H1 (cell line): ENCODE data around the gene FAM221B. TPM values are rescaled to one million over a fixed set of nuclear protein-coding genes. Genes with fewer than 3 reads are reported as not detected.

Source experiments
- CHD1 ChIP-seq: IDR thresholded peaks from 2 replicates; pipeline ENCODE4 v1.6.1; 2012; ENCODE audit warnings: low read depth, low read length, improper control_type of control experiment
- CTBP2 ChIP-seq: IDR thresholded peaks from 2 replicates; pipeline ENCODE4 v1.7.0; 2011; ENCODE audit warnings: borderline replicate concordance, mild to moderate bottlenecking, moderate library complexity, mixed read lengths, low read length; ENCODE audit not compliant: insufficient read depth, insufficient read length
- GABPA ChIP-seq: IDR thresholded peaks from 2 replicates; pipeline ENCODE4 v1.6.1; 2011; ENCODE audit warnings: mild to moderate bottlenecking, low read length, moderate library complexity, borderline replicate concordance; ENCODE audit not compliant: insufficient read depth
- JUN ChIP-seq: IDR thresholded peaks from 2 replicates; pipeline ENCODE4 v1.6.1; 2011; ENCODE audit warnings: low read depth, mild to moderate bottlenecking, improper control_type of control experiment, low read length
- KDM1A ChIP-seq: fragments of 200-600, 300-600 bp; sonication (generic); IDR thresholded peaks from 2 replicates; pipeline ENCODE4 v1.7.1; 2016; ENCODE audit warnings: mild to moderate bottlenecking, low read length, borderline replicate concordance
- SAP30 ChIP-seq: fragments of 300-600 bp; sonication (generic); IDR thresholded peaks from 2 replicates; pipeline ENCODE4 v1.7.1; 2012; ENCODE audit warnings: low read length, moderate library complexity, mild to moderate bottlenecking, inconsistent platforms; ENCODE audit not compliant: insufficient read depth, insufficient replicate concordance
- SIRT6 ChIP-seq: IDR thresholded peaks from one replicate; pipeline ENCODE4 v1.7.1; 2012; ENCODE audit warnings: low read length, inconsistent platforms
- TAF7 ChIP-seq: optimal IDR thresholded peaks from 2 replicates; pipeline ENCODE3; 2011; ENCODE audit warnings: low read depth, mild to moderate bottlenecking, inconsistent platforms, low read length, moderate library complexity, borderline replicate concordance
- polyA plus RNA-seq, 7 experiments: library from polyadenylated mRNA; depleted of rRNA in 3 of 7; stranded (reverse) in 5 of 7; unstranded in 2 of 7; fragments of >200 nt in 5 of 7; fragments of 200-250 nt in 2 of 7; gene quantifications; 1 replicate in 5 of 7; 2 replicates in 1 of 7; 4 replicates in 1 of 7; pipeline versions ENCODE4 v1.2.1 to v1.2.3, GENCODE V29; 2011 to 2013; ENCODE audit warnings: missing spikeins in 2 of 7, mixed read lengths in 2 of 7
- total RNA-seq: library from RNA; stranded (reverse); fragmentation: NEBNext Ultra II Directional; extraction: Animal tissue kit (Norgen Biotek cat#: 25700); gene quantifications from 2 replicates; pipeline ENCODE4 v1.2.1, GENCODE V29; 2021
- TF ChIP-seq, protein P1 (sequence below): fragments of 300-600 bp; sonication (generic); IDR thresholded peaks from 2 replicates; pipeline ENCODE4 v1.7.1; 2012; ENCODE audit warnings: low read length, moderate library complexity, mild to moderate bottlenecking, inconsistent platforms; ENCODE audit not compliant: insufficient replicate concordance
- TF ChIP-seq, protein P2 (sequence below): IDR thresholded peaks from 2 replicates; pipeline ENCODE4 v1.6.1; 2011; ENCODE audit warnings: low read depth, mild to moderate bottlenecking, low read length; ENCODE audit not compliant: insufficient read depth

FAM221B gene
- total and polyA plus RNA-seq, 2 of the 8 experiments (the other 6 are each of a cell fraction or from before 2014, with no cell fraction given), result not detected

DNA sequence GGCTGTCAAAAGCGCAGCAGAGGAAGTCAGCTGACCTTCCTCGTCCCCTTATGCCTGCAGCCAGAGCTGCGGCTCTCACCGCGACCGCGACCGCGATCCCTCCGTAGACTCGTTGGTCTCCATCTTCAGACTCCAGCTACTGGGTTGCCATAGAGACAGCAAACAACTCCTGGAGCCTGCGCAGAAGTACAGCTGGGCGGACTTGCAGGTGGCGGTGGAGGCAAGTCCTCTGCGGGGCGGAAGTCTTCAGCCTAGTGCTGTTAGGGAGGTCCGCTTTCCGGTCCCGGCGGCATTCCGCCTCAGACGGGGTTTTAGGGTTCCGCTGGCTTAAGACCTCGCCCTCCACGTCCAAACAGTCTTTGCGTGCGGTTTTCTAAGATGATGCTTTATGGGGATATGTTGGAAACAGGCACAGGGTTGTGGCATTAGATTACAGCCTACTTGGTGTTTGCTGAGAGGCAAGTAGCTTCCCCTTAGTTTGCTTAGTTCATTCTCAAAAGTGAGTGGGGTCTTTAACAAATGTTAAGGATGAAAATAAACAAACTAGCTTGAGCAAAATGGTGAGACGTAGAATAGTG, 16.4 kb downstream of the FAM221B start, which contains the start of gene SPAG8 (continued):
- TF ChIP-seq, protein P1, sequence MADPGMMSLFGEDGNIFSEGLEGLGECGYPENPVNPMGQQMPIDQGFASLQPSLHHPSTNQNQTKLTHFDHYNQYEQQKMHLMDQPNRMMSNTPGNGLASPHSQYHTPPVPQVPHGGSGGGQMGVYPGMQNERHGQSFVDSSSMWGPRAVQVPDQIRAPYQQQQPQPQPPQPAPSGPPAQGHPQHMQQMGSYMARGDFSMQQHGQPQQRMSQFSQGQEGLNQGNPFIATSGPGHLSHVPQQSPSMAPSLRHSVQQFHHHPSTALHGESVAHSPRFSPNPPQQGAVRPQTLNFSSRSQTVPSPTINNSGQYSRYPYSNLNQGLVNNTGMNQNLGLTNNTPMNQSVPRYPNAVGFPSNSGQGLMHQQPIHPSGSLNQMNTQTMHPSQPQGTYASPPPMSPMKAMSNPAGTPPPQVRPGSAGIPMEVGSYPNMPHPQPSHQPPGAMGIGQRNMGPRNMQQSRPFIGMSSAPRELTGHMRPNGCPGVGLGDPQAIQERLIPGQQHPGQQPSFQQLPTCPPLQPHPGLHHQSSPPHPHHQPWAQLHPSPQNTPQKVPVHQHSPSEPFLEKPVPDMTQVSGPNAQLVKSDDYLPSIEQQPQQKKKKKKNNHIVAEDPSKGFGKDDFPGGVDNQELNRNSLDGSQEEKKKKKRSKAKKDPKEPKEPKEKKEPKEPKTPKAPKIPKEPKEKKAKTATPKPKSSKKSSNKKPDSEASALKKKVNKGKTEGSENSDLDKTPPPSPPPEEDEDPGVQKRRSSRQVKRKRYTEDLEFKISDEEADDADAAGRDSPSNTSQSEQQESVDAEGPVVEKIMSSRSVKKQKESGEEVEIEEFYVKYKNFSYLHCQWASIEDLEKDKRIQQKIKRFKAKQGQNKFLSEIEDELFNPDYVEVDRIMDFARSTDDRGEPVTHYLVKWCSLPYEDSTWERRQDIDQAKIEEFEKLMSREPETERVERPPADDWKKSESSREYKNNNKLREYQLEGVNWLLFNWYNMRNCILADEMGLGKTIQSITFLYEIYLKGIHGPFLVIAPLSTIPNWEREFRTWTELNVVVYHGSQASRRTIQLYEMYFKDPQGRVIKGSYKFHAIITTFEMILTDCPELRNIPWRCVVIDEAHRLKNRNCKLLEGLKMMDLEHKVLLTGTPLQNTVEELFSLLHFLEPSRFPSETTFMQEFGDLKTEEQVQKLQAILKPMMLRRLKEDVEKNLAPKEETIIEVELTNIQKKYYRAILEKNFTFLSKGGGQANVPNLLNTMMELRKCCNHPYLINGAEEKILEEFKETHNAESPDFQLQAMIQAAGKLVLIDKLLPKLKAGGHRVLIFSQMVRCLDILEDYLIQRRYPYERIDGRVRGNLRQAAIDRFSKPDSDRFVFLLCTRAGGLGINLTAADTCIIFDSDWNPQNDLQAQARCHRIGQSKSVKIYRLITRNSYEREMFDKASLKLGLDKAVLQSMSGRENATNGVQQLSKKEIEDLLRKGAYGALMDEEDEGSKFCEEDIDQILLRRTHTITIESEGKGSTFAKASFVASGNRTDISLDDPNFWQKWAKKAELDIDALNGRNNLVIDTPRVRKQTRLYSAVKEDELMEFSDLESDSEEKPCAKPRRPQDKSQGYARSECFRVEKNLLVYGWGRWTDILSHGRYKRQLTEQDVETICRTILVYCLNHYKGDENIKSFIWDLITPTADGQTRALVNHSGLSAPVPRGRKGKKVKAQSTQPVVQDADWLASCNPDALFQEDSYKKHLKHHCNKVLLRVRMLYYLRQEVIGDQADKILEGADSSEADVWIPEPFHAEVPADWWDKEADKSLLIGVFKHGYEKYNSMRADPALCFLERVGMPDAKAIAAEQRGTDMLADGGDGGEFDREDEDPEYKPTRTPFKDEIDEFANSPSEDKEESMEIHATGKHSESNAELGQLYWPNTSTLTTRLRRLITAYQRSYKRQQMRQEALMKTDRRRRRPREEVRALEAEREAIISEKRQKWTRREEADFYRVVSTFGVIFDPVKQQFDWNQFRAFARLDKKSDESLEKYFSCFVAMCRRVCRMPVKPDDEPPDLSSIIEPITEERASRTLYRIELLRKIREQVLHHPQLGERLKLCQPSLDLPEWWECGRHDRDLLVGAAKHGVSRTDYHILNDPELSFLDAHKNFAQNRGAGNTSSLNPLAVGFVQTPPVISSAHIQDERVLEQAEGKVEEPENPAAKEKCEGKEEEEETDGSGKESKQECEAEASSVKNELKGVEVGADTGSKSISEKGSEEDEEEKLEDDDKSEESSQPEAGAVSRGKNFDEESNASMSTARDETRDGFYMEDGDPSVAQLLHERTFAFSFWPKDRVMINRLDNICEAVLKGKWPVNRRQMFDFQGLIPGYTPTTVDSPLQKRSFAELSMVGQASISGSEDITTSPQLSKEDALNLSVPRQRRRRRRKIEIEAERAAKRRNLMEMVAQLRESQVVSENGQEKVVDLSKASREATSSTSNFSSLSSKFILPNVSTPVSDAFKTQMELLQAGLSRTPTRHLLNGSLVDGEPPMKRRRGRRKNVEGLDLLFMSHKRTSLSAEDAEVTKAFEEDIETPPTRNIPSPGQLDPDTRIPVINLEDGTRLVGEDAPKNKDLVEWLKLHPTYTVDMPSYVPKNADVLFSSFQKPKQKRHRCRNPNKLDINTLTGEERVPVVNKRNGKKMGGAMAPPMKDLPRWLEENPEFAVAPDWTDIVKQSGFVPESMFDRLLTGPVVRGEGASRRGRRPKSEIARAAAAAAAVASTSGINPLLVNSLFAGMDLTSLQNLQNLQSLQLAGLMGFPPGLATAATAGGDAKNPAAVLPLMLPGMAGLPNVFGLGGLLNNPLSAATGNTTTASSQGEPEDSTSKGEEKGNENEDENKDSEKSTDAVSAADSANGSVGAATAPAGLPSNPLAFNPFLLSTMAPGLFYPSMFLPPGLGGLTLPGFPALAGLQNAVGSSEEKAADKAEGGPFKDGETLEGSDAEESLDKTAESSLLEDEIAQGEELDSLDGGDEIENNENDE, result no peak
- TF ChIP-seq SAP30 (peak; percentile 83), GABPA (peak; percentile 99), CTBP2 (no peak), JUN (no peak), CHD1 (no peak), SIRT6 (no peak), TAF7 (no peak), KDM1A (no peak)
- TF ChIP-seq, protein P2, sequence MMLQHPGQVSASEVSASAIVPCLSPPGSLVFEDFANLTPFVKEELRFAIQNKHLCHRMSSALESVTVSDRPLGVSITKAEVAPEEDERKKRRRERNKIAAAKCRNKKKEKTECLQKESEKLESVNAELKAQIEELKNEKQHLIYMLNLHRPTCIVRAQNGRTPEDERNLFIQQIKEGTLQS, result no peak
